ENCODE measurements around the gene RTP3.

Gene RTP3

GRCh38 chr3:46497556-46498265, at the start of gene RTP3:
Gene RTP3 (plus strand): TSS chr3:46497976. CDS start chr3:46498063, 87 bp downstream.
- DNase-seq = no peak

GRCh38 chr3:46448721-46449120, 49.1 kb upstream of the RTP3 start:
- no peak for DNase-seq

GRCh38 chr3:46449755-46450552, 47.8 kb upstream of the RTP3 start:
- DNase-seq = no peak

- no peak for DNase-seq
Observed at GRCh38 chr3:46453526-46454208, 44.1 kb upstream of the RTP3 start.

GRCh38 chr3:46454209-46454595, 43.6 kb upstream of the RTP3 start:
- DNase-seq = no peak

GRCh38 chr3:46454606-46455005, 43.2 kb upstream of the RTP3 start:
- no peak for DNase-seq

GRCh38 chr3:46455231-46456115, 42.3 kb upstream of the RTP3 start:
- DNase-seq = no peak

GRCh38 chr3:46456118-46456517, 41.7 kb upstream of the RTP3 start:
- no peak for DNase-seq

- DNase-seq = no peak
Observed at GRCh38 chr3:46460051-46460450, 37.7 kb upstream of the RTP3 start.

GRCh38 chr3:46462111-46462510, 35.7 kb upstream of the RTP3 start:
- no peak for DNase-seq

GRCh38 chr3:46462511-46462910, 35.3 kb upstream of the RTP3 start:
- DNase-seq = no peak

- no peak for DNase-seq
Observed at GRCh38 chr3:46463120-46463867, 34.5 kb upstream of the RTP3 start.

- DNase-seq = no peak
Observed at GRCh38 chr3:46463868-46464241, 33.9 kb upstream of the RTP3 start.

GRCh38 chr3:46464326-46465195, 33.2 kb upstream of the RTP3 start, which contains the start of gene LTF:
Gene LTF (minus strand): TSS chr3:46464905. CDS start chr3:46464867, 38 bp downstream.
- DNase-seq = no peak

GRCh38 chr3:46465196-46465520, 32.6 kb upstream of the RTP3 start:
- DNase-seq = no peak

- no peak for DNase-seq
Observed at GRCh38 chr3:46466273-46466672, 31.5 kb upstream of the RTP3 start.

- no peak for DNase-seq
Observed at GRCh38 chr3:46466871-46467403, 30.8 kb upstream of the RTP3 start.

GRCh38 chr3:46467562-46467961, 30.2 kb upstream of the RTP3 start:
- no peak for DNase-seq

GRCh38 chr3:46468753-46469600, 28.8 kb upstream of the RTP3 start:
- no peak for DNase-seq
